Measurements from ENCODE around the gene ESYT3.
"Not testable (repeated sequence)": the region's sequence is repeated elsewhere in the genome, so short reads cannot be mapped to it uniquely, and the experiment has no call there.

The ESYT3 gene

GRCh38 chr3:138473391-138473790 is 39.0 kb downstream of the ESYT3 start:
- no peaks in the 10 kb centered on the region for H3K4me1 ChIP-seq (ENCODE audit: control insufficient read depth, insufficient read depth, low read length)
- no peak overlapping the region for H3K27ac ChIP-seq (ENCODE audit: low read depth, low read length)
- H3K4me3 ChIP-seq (ENCODE audit: low read depth, low read length): no peak overlapping the region
- H3K36me3 ChIP-seq (ENCODE audit: control insufficient read depth, insufficient read depth, low read length): peaks cover 41% of the 10 kb centered on the region; the same call in 1 of the 2 replicates
- H3K27me3 ChIP-seq (ENCODE audit: control insufficient read depth, insufficient read depth, low read length): no peaks in the 10 kb centered on the region
- H3K9me3 ChIP-seq (ENCODE audit: control insufficient read depth, insufficient read depth, low read length): no peaks in the 10 kb centered on the region
- no peak overlapping the region for H3K9ac ChIP-seq (ENCODE audit: low read depth, low read length)

GRCh38 chr3:138474163-138474562 is 39.7 kb downstream of the ESYT3 start:
- Histone ChIP-seq H3K4me1 (ENCODE audit: control insufficient read depth, insufficient read depth, low read length) (no peaks in the 10 kb centered on the region), H3K36me3 (ENCODE audit: control insufficient read depth, insufficient read depth, low read length) (peaks cover 35% of the 10 kb centered on the region; the same call in 1 of the 2 replicates), H3K27ac (ENCODE audit: low read depth, low read length) (no peak overlapping the region), H3K9me3 (ENCODE audit: control insufficient read depth, insufficient read depth, low read length) (no peaks in the 10 kb centered on the region), H3K9ac (ENCODE audit: low read depth, low read length) (no peak overlapping the region), H3K4me3 (ENCODE audit: low read depth, low read length) (no peak overlapping the region), H3K27me3 (ENCODE audit: control insufficient read depth, insufficient read depth, low read length) (no peaks in the 10 kb centered on the region)

- Histone ChIP-seq H3K9me3 (ENCODE audit: control insufficient read depth, insufficient read depth, low read length) (no peaks in the 10 kb centered on the region), H3K4me1 (ENCODE audit: control insufficient read depth, insufficient read depth, low read length) (no peaks in the 10 kb centered on the region), H3K27ac (ENCODE audit: low read depth, low read length) (no peak overlapping the region), H3K27me3 (ENCODE audit: control insufficient read depth, insufficient read depth, low read length) (no peaks in the 10 kb centered on the region), H3K9ac (ENCODE audit: low read depth, low read length) (no peak overlapping the region), H3K4me3 (ENCODE audit: low read depth, low read length) (no peak overlapping the region), H3K36me3 (ENCODE audit: control insufficient read depth, insufficient read depth, low read length) (peaks cover 23% of the 10 kb centered on the region; the same call in 1 of the 2 replicates)
Observed at GRCh38 chr3:138476526-138476925, 42.1 kb downstream of the ESYT3 start.

DNA sequence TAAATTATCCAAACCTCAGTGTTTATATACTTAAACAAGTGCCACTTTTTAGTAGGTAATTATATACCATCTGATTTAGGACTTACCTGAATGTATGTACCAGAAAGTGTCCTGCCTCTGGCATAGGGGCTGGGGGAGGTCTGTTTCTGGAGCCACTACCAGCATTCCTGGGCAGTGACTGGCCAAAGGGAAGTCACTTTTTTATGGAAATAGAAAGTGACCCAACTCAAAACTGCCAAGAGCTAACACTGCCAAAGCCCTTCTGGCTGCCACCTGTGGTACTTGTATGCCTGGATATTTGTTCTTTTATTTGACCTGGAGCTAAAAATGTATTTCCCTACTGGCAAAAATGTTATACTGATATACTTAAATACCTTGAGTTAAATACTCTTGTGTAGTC is 42.7 kb downstream of the ESYT3 start:
- Histone ChIP-seq H3K27ac (ENCODE audit: low read depth, low read length) (no peak overlapping the region), H3K9ac (ENCODE audit: low read depth, low read length) (no peak overlapping the region), H3K36me3 (ENCODE audit: control insufficient read depth, insufficient read depth, low read length) (peaks cover 23% of the 10 kb centered on the region; the same call in 1 of the 2 replicates), H3K4me1 (ENCODE audit: control insufficient read depth, insufficient read depth, low read length) (no peaks in the 10 kb centered on the region), H3K27me3 (ENCODE audit: control insufficient read depth, insufficient read depth, low read length) (no peaks in the 10 kb centered on the region), H3K4me3 (ENCODE audit: low read depth, low read length) (no peak overlapping the region), H3K9me3 (ENCODE audit: control insufficient read depth, insufficient read depth, low read length) (no peaks in the 10 kb centered on the region)

- Histone ChIP-seq H3K36me3 (ENCODE audit: control insufficient read depth, insufficient read depth, low read length) (peaks cover 16% of the 10 kb centered on the region; the same call in 1 of the 2 replicates), H3K9ac (ENCODE audit: low read depth, low read length) (no peak overlapping the region), H3K4me1 (ENCODE audit: control insufficient read depth, insufficient read depth, low read length) (no peaks in the 10 kb centered on the region), H3K9me3 (ENCODE audit: control insufficient read depth, insufficient read depth, low read length) (no peaks in the 10 kb centered on the region), H3K27me3 (ENCODE audit: control insufficient read depth, insufficient read depth, low read length) (no peaks in the 10 kb centered on the region), H3K27ac (ENCODE audit: low read depth, low read length) (no peak overlapping the region), H3K4me3 (ENCODE audit: low read depth, low read length) (no peak overlapping the region)
Observed at GRCh38 chr3:138477801-138478200, 43.4 kb downstream of the ESYT3 start.

DNA sequence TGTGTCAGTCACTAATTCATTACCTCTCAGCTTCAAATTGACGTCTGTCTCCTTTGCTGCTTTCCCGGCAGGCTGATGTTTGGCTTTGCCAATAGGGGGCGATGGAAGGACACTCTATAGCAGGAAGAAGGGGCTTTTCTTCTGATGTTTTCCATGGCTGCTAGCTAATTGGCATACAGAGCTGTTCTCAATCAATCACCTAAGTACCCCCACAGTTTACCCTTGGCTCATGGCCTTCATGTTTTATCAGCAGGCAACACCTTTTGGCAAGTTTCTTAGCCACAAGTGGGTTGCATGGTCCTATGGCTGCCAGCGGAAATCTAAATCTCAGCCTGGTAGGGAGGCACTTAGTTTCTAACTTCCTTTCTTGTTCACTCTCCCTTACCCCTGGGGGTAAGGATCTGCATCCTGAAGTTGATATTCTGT is 45.0 kb downstream of the ESYT3 start:
- Histone ChIP-seq H3K36me3 (ENCODE audit: control insufficient read depth, insufficient read depth, low read length) (peaks cover 13% of the 10 kb centered on the region; the same call in 1 of the 2 replicates), H3K27ac (ENCODE audit: low read depth, low read length) (no peak overlapping the region), H3K27me3 (ENCODE audit: control insufficient read depth, insufficient read depth, low read length) (no peaks in the 10 kb centered on the region), H3K9me3 (ENCODE audit: control insufficient read depth, insufficient read depth, low read length) (0 out of 2 replicates have a peak, but pooled peaks cover 6% of the 10 kb centered on the region), H3K9ac (ENCODE audit: low read depth, low read length) (no peak overlapping the region), H3K4me1 (ENCODE audit: control insufficient read depth, insufficient read depth, low read length) (no peaks in the 10 kb centered on the region), H3K4me3 (ENCODE audit: low read depth, low read length) (no peak overlapping the region)

- not testable (repeated sequence) for H3K4me3 ChIP-seq (ENCODE audit: low read depth, low read length); H3K9ac ChIP-seq (ENCODE audit: low read depth, low read length); H3K36me3 ChIP-seq (ENCODE audit: control insufficient read depth, insufficient read depth, low read length); H3K27me3 ChIP-seq (ENCODE audit: control insufficient read depth, insufficient read depth, low read length); H3K4me1 ChIP-seq (ENCODE audit: control insufficient read depth, insufficient read depth, low read length); H3K27ac ChIP-seq (ENCODE audit: low read depth, low read length)
- peaks cover 29% of the 10 kb centered on the region for H3K9me3 ChIP-seq (ENCODE audit: control insufficient read depth, insufficient read depth, low read length)
Observed at GRCh38 chr3:138484672-138485071, 50.3 kb downstream of the ESYT3 start.

DNA sequence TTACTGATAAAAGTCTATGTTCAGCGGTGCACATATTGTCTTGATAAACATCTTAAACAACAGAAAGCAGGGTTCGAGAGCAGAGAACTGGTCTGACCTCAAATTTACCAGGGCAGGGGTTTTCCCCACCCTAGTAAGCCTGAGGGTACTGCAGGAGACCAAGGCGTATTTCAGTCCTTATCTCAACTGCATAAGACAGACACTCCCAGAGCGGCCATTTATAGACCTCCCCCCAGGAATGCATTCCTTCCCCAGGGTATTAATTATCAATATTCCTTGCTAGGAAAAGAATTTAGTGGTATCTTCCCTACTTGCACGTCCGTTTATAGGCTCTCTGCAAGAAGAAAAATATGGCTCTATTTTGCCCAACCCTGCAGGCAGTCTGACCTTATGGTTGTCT is 52.2 kb downstream of the ESYT3 start:
- peaks cover 35% of the 10 kb centered on the region for H3K9me3 ChIP-seq (ENCODE audit: control insufficient read depth, insufficient read depth, low read length)

GRCh38 chr3:138491971-138492370 is 57.6 kb downstream of the ESYT3 start:
- Histone ChIP-seq H3K9me3 (ENCODE audit: control insufficient read depth, insufficient read depth, low read length) (peaks cover 24% of the 10 kb centered on the region), H3K4me1 (ENCODE audit: control insufficient read depth, insufficient read depth, low read length) (peaks cover 11% of the 10 kb centered on the region)

More for the DNA sequence above, 52.2 kb downstream of the ESYT3 start:
- not testable (repeated sequence) for H3K9ac ChIP-seq (ENCODE audit: low read depth, low read length); H3K4me3 ChIP-seq (ENCODE audit: low read depth, low read length); H3K27ac ChIP-seq (ENCODE audit: low read depth, low read length); H3K27me3 ChIP-seq (ENCODE audit: control insufficient read depth, insufficient read depth, low read length); H3K4me1 ChIP-seq (ENCODE audit: control insufficient read depth, insufficient read depth, low read length); H3K36me3 ChIP-seq (ENCODE audit: control insufficient read depth, insufficient read depth, low read length)

GRCh38 chr3:138492980-138493675 is 58.7 kb downstream of the ESYT3 start:
- H3K9ac ChIP-seq (ENCODE audit: low read depth, low read length): no peak overlapping the region
- peaks cover 12% of the 10 kb centered on the region for H3K4me1 ChIP-seq (ENCODE audit: control insufficient read depth, insufficient read depth, low read length)
- H3K9me3 ChIP-seq (ENCODE audit: control insufficient read depth, insufficient read depth, low read length): peaks cover 13% of the 10 kb centered on the region
- no peaks in the 10 kb centered on the region for H3K27me3 ChIP-seq (ENCODE audit: control insufficient read depth, insufficient read depth, low read length)
- H3K36me3 ChIP-seq (ENCODE audit: control insufficient read depth, insufficient read depth, low read length): peaks cover 5% of the 10 kb centered on the region; the same call in 1 of the 2 replicates
- H3K4me3 ChIP-seq (ENCODE audit: low read depth, low read length): no peak overlapping the region
- H3K27ac ChIP-seq (ENCODE audit: low read depth, low read length): no peak overlapping the region

More at GRCh38 chr3:138491971-138492370, 57.6 kb downstream of the ESYT3 start:
- H3K36me3 ChIP-seq (ENCODE audit: control insufficient read depth, insufficient read depth, low read length): peaks cover 5% of the 10 kb centered on the region; the same call in 1 of the 2 replicates
- no peaks in the 10 kb centered on the region for H3K27me3 ChIP-seq (ENCODE audit: control insufficient read depth, insufficient read depth, low read length)
- no peak overlapping the region for H3K4me3 ChIP-seq (ENCODE audit: low read depth, low read length)
- no peak overlapping the region for H3K9ac ChIP-seq (ENCODE audit: low read depth, low read length)
- no peak overlapping the region for H3K27ac ChIP-seq (ENCODE audit: low read depth, low read length)

DNA sequence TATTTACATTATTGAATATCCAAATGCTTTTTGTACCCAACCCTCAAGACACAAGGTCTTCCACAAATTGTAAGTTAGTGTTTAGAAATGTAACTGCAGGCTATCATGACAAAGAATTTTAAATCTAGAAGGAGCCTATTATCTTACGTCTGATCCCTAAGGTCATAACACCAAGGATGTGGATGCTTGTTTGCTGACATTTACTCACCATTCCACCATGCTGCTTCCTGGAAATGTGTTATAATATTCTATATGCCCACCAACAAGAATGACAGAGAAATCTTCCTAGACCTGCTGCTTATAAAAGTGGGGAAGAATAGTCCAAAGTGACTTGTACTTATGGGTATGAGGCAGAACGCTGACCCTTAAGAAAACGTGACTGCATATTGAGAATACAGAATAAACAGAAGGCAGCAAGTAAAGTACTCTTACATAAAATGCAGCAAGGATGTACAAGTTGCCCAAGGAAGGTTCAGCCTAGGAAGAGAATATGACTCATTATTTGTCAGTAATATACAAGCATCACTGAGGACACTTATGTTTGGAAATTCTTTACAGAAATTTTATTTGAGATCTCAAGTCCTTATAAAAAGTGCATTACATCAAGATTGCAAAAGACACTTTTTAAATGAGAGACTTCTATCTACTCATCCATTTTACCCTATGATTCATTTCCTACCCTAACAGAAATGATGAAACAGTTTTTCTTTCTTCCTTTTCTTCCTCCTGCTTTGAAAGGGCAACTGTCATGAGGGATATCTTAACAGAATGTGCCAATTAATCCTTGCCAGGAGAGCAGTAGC is 59.6 kb downstream of the ESYT3 start:
- peaks cover 12% of the 10 kb centered on the region for H3K4me1 ChIP-seq (ENCODE audit: control insufficient read depth, insufficient read depth, low read length)
- no peaks in the 10 kb centered on the region for H3K27me3 ChIP-seq (ENCODE audit: control insufficient read depth, insufficient read depth, low read length)
- H3K4me3 ChIP-seq (ENCODE audit: low read depth, low read length): no peak overlapping the region
- peaks cover 5% of the 10 kb centered on the region; the same call in 1 of the 2 replicates for H3K36me3 ChIP-seq (ENCODE audit: control insufficient read depth, insufficient read depth, low read length)
- no peak overlapping the region for H3K27ac ChIP-seq (ENCODE audit: low read depth, low read length)
- H3K9ac ChIP-seq (ENCODE audit: low read depth, low read length): no peak overlapping the region
- peaks cover 9% of the 10 kb centered on the region for H3K9me3 ChIP-seq (ENCODE audit: control insufficient read depth, insufficient read depth, low read length)
